T-helper 2 cell treated with Interferon-gamma antibody and Interleukin-4, amounts not matched to agents 5 μg/mL and 100 μg/mL, for 36 hours (primary cell): ENCODE measurements around the gene NXPH4.

Experiments
- DNase-seq: peaks from one replicate; pipeline ENCODE4 v3.0.0; 2021; ENCODE audit warnings: low spot score
- H3K27ac Mint-ChIP-seq: one replicate; pipeline ENCODE4 v1.8.0; 2021; ENCODE audit warnings: mild to moderate bottlenecking, mixed read lengths
- H3K27me3 Mint-ChIP-seq: one replicate; pipeline ENCODE4 v1.8.0; 2021; ENCODE audit warnings: low read depth, mixed read lengths
- H3K36me3 Mint-ChIP-seq: one replicate; pipeline ENCODE4 v1.8.0; 2021; ENCODE audit warnings: low read depth, mixed read lengths
- H3K4me1 Mint-ChIP-seq: one replicate; pipeline ENCODE4 v1.8.0; 2021; ENCODE audit warnings: low read depth, mixed read lengths
- H3K4me3 Mint-ChIP-seq: one replicate; pipeline ENCODE4 v1.8.0; 2022; ENCODE audit warnings: mild to moderate bottlenecking, moderate library complexity, mixed read lengths
- H3K9me3 Mint-ChIP-seq: one replicate; pipeline ENCODE4 v1.8.0; 2021; ENCODE audit warnings: mixed read lengths

Gene NXPH4

GRCh38 chr12:57224278-57224972 lies 7.8 kb downstream of the NXPH4 start:
- no peak overlapping the region for H3K27ac Mint-ChIP-seq
- H3K36me3 Mint-ChIP-seq, result no peaks in the 10 kb centered on the region
- DNase-seq, result no peak
- no peak overlapping the region for H3K4me3 Mint-ChIP-seq
- H3K27me3 Mint-ChIP-seq, result peaks cover 63% of the 10 kb centered on the region
- no peaks in the 10 kb centered on the region for H3K9me3 Mint-ChIP-seq
- peaks cover 44% of the 10 kb centered on the region for H3K4me1 Mint-ChIP-seq

GRCh38 chr12:57224973-57225679 lies 8.5 kb downstream of the NXPH4 start:
- Mint-ChIP-seq H3K9me3 (no peaks in the 10 kb centered on the region), H3K4me3 (peak overlapping the region; percentile 57), H3K27me3 (peaks cover 58% of the 10 kb centered on the region), H3K27ac (peak overlapping the region; percentile 76), H3K36me3 (peaks cover 6% of the 10 kb centered on the region), H3K4me1 (peaks cover 45% of the 10 kb centered on the region)
- peak; percentile 64 for DNase-seq

DNA sequence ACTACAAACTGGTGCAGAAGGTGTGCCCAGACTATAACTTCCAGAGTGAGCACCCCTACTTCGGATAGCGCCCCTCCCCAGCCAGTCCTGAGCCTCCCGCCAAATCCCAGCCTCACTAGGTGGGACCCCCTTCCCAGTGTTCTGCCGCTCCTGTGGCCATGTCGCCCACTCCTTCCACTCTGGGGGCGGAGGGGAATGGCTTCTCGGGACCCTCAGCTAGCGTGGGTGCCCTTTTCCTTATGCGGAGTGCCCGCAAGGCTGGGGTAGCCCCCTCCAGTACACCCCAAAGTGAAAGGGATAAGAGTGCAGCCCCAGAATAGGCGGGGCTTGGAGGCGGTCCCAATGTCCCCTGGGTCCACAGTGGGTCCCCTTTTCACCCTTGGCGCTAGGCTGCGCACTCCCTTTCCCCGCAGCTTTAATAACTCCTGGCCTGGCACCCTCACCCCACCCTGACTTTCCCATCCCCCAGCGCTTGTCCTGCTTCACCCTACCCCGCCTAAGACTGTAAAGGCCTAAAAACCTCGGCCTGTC lies 9.2 kb downstream of the NXPH4 start:
- H3K27me3 Mint-ChIP-seq, result peaks cover 54% of the 10 kb centered on the region

DNA sequence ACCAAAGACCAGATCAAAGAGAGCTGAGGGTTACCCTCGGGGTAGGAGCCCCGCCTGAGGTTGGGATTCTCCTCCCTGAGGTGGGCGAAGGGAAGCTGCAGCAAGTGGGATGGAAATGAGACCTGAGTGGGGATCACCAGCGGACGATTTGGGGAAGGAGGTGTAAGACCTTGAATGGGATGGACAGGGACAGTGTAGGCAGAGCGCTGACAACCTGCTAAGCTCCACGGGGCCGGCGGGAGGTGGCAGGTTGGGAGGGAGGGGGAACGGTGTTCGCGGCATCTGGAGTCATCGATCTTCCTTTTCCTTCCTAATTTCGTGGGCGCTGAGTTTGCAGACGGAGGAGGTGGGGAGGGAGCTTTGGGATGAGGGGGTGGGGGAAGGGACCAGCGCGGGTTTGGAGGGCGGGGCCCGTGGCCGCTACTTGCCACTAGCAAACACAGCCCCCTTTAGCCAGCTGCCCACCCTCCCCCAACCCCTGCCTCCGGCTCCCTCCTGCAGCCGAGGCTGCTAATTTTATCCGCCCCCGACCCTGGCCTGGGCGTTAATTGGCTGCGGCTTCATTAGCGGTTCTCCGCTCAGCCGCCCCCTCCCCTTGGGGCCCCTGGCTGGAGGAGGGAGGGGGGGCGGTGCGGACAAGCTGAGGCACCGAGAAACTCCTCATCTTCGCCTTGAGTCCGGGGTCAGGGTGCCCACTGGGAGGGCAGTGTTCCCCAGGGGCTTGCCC lies 10.2 kb downstream of the NXPH4 start:
- no peak for DNase-seq
- peak overlapping the region; percentile 62 for H3K27ac Mint-ChIP-seq
- peak overlapping the region; percentile 63 for H3K4me3 Mint-ChIP-seq
- H3K27me3 Mint-ChIP-seq, result peaks cover 46% of the 10 kb centered on the region
- H3K4me1 Mint-ChIP-seq, result peaks cover 54% of the 10 kb centered on the region
- H3K9me3 Mint-ChIP-seq, result no peaks in the 10 kb centered on the region
- peaks cover 22% of the 10 kb centered on the region for H3K36me3 Mint-ChIP-seq

More for the DNA sequence above, 9.2 kb downstream of the NXPH4 start:
- Mint-ChIP-seq H3K4me1 (peaks cover 50% of the 10 kb centered on the region), H3K9me3 (no peaks in the 10 kb centered on the region), H3K4me3 (peak overlapping the region; percentile 53), H3K27ac (no peak overlapping the region), H3K36me3 (peaks cover 12% of the 10 kb centered on the region)
- no peak for DNase-seq

DNA sequence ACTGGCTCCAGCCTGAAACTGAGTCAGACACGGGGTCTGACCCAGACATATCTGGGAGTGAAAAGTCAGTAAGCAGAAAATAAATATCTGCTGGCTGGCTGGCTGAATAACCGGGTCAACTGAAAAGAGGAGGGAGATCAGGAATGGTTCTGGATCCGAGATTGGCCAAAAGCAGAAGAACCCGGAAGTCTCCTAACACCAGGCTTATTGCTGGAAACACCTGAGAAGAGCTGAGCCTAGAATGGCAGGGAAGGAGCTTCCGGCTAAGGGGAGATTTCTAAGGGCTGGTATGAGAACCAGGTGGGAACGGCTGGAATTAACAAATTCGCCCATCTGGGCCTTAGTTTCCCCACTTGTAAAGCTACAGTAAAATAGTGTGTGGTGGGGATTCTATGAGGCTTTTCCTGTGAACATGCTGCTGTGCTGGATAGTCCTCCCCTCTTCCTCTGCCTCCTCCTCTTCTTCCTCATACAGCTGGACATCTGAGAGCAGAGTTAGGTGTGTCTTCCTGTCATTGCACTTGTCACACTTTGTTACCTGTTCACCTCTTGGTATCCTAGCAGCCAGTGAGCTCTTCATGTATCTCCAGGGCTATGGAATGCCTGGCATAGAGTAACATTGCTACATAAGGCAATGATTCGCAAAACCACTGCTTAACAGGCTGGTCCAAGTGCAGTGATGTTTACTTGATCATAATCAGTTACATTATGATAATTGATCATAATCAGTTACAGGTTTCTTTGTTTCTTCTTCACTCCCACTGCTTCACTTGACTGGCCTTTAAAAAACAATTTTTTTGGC lies 10.9 kb downstream of the NXPH4 start:
- Mint-ChIP-seq H3K27me3 (peaks cover 38% of the 10 kb centered on the region), H3K4me3 (peak overlapping the region; percentile 3)

DNA sequence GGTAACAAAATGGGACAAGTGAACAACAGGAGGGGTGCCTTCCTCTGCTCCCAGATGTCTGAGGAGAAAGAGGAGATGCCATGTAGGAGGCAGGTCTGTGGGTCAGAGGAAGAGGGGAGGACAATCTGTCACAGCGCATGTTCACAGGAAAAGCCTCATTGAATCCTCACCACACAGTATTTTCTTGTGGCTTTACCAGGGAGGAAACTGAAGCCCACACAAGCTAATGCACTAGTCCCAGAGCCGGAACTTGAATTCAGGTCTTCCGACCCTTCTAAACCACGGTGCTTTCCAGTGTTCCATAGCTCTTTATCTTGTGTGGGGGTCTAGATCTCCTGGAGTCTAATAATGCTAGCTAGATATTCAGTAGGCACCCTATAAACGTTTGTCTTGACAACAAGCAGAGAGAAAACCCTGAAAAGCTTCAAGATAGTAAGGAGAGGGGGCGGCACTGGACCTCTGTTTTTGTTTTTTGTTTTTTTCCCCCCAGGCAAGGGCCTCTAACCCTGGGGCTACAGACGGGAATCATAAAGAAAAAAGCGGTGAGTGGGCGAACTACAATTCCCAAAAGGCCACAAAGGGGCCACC lies 12.5 kb downstream of the NXPH4 start:
- no peaks in the 10 kb centered on the region for H3K9me3 Mint-ChIP-seq
- H3K4me3 Mint-ChIP-seq, result peak overlapping the region; percentile 100
- DNase-seq, result peak; percentile 40
- H3K27me3 Mint-ChIP-seq, result peaks cover 24% of the 10 kb centered on the region
- peak overlapping the region; percentile 92 for H3K27ac Mint-ChIP-seq
- peaks cover 44% of the 10 kb centered on the region for H3K36me3 Mint-ChIP-seq
- peaks cover 55% of the 10 kb centered on the region for H3K4me1 Mint-ChIP-seq

More for the DNA sequence above, 10.9 kb downstream of the NXPH4 start:
- DNase-seq, result no peak
- Mint-ChIP-seq H3K9me3 (no peaks in the 10 kb centered on the region), H3K36me3 (peaks cover 28% of the 10 kb centered on the region), H3K27ac (no peak overlapping the region), H3K4me1 (peaks cover 58% of the 10 kb centered on the region)

- Mint-ChIP-seq H3K4me1 (peaks cover 57% of the 10 kb centered on the region), H3K9me3 (no peaks in the 10 kb centered on the region), H3K36me3 (peaks cover 50% of the 10 kb centered on the region), H3K27me3 (peaks cover 19% of the 10 kb centered on the region), H3K27ac (peak within 1 kb of the TSS; percentile 92), H3K4me3 (peak within 1 kb of the TSS; percentile 100)
- peak; percentile 94 for DNase-seq
Observed at GRCh38 chr12:57229634-57230380, 13.2 kb downstream of the NXPH4 start, which contains the start of gene SHMT2. TSS of gene SHMT2 (plus strand) at chr12:57229711. CDS start at chr12:57229779, 68 bp downstream.

DNA sequence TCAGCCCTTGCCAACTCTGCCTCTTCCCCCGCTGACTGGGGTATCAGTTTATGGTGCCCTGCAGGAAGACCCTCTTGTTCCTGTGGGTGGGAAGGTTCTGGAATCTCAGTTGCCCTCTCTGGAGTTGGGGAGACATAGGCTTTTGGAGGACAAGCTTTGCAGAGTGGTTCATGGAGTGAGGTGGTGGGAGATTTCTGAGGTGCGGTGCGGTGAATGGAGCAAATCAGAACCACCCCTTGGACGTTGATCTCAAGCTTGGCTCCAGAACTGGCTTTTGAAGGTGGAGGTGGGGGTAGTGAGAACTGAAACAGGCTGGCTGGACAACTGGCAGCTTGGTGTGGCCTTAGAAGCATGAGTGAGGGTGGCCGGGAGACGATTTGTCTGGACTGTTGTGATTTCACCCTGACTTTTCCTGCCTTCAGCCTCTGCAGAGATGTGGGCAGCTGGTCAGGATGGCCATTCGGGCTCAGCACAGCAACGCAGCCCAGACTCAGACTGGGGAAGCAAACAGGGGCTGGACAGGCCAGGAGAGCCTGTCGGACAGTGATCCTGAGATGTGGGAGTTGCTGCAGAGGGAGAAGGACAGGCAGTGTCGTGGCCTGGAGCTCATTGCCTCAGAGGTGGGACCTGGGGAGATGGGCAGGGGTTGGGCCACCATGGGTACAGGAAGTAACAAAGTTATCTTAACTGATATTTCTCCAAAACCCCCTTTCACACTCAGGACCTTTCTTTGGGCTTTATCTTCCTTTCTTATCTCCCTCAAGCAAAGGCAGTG lies 14.0 kb downstream of the NXPH4 start:
- H3K36me3 Mint-ChIP-seq, result peaks cover 52% of the 10 kb centered on the region

GRCh38 chr12:57231276-57232021 lies 14.9 kb downstream of the NXPH4 start:
- peak overlapping the region; percentile 100 for H3K4me3 Mint-ChIP-seq
- peaks cover 10% of the 10 kb centered on the region for H3K27me3 Mint-ChIP-seq
- no peak overlapping the region for H3K27ac Mint-ChIP-seq
- H3K36me3 Mint-ChIP-seq, result peaks cover 52% of the 10 kb centered on the region
- DNase-seq, result no peak
- peaks cover 46% of the 10 kb centered on the region for H3K4me1 Mint-ChIP-seq
- no peaks in the 10 kb centered on the region for H3K9me3 Mint-ChIP-seq

More for the DNA sequence above, 14.0 kb downstream of the NXPH4 start:
- Mint-ChIP-seq H3K9me3 (no peaks in the 10 kb centered on the region), H3K27me3 (peaks cover 15% of the 10 kb centered on the region), H3K4me3 (peak overlapping the region; percentile 100), H3K4me1 (peaks cover 52% of the 10 kb centered on the region), H3K27ac (peak overlapping the region; percentile 92)
- DNase-seq, result no peak

DNA sequence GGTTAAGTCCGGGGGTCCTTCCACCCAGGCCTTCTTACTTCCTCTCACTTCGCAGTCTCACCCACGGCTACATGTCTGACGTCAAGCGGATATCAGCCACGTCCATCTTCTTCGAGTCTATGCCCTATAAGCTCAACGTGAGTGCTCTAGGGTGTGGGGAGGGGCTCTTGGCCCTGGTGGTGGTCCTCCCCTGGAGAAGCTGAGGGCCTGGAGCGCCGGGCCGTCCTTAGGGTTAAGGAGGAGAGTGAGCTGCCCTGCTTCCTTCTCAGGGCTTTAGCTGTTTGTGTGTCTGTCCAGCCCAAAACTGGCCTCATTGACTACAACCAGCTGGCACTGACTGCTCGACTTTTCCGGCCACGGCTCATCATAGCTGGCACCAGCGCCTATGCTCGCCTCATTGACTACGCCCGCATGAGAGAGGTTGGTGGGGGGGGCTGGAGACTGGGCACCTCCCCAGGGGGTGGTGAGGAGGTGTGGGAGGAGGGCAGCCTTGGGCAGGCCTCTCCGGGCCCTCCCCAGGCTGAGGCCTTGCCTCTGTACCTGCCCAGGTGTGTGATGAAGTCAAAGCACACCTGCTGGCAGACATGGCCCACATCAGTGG lies 15.7 kb downstream of the NXPH4 start:
- Mint-ChIP-seq H3K27me3 (peaks cover 13% of the 10 kb centered on the region), H3K4me3 (no peak overlapping the region), H3K9me3 (no peaks in the 10 kb centered on the region), H3K36me3 (peaks cover 52% of the 10 kb centered on the region), H3K27ac (no peak overlapping the region), H3K4me1 (peaks cover 47% of the 10 kb centered on the region)
- no peak for DNase-seq
